Effector memory CD8-positive, alpha-beta T cell (primary cell): ENCODE results near the gene LMNB1.
A peak's percentile ranks its signal among the peaks of the same experiment; 100 is the strongest.
"Not testable (repeated sequence)": the region's sequence is repeated elsewhere in the genome, so short reads cannot be mapped to it uniquely, and the experiment has no call there.

Experiments
- ATAC-seq: fragments of 150-1000 bp; cut with Tn5 transposase; replicated peaks from 2 replicates; pipeline ENCODE4 v1.10.0; 2021; ENCODE audit warnings: mild to moderate bottlenecking, moderate library complexity
- DNase-seq, 3 experiments: peaks; one replicate each; pipeline ENCODE4 v3.0.0; 2021
- H3K27ac Mint-ChIP-seq, 2 donors: one replicate each; pipeline ENCODE4 v1.8.0; 2022; ENCODE audit warnings: mild to moderate bottlenecking in 2 of 2, mixed read lengths in 2 of 2, moderate library complexity in 2 of 2
- H3K27me3 Mint-ChIP-seq, 2 donors: one replicate each; pipeline ENCODE4 v1.8.0; 2022; ENCODE audit warnings: mixed read lengths in 2 of 2
- H3K36me3 Mint-ChIP-seq: one replicate; pipeline ENCODE4 v1.8.0; 2022; ENCODE audit warnings: mild to moderate bottlenecking, moderate library complexity, mixed read lengths; ENCODE audit not compliant: insufficient read depth
- H3K4me1 Mint-ChIP-seq, 2 donors: one replicate each; pipeline ENCODE4 v1.8.0; 2022; ENCODE audit warnings: low read depth in 2 of 2, mixed read lengths in 2 of 2
- H3K4me3 Mint-ChIP-seq, 2 donors: one replicate each; pipeline ENCODE4 v1.8.0; 2022; ENCODE audit warnings: mild to moderate bottlenecking in 2 of 2, mixed read lengths in 2 of 2, moderate library complexity in 2 of 2
- H3K9me3 Mint-ChIP-seq, 2 donors: one replicate each; pipeline ENCODE4 v1.8.0; 2022; ENCODE audit warnings: mixed read lengths in 2 of 2

The LMNB1 gene

DNA sequence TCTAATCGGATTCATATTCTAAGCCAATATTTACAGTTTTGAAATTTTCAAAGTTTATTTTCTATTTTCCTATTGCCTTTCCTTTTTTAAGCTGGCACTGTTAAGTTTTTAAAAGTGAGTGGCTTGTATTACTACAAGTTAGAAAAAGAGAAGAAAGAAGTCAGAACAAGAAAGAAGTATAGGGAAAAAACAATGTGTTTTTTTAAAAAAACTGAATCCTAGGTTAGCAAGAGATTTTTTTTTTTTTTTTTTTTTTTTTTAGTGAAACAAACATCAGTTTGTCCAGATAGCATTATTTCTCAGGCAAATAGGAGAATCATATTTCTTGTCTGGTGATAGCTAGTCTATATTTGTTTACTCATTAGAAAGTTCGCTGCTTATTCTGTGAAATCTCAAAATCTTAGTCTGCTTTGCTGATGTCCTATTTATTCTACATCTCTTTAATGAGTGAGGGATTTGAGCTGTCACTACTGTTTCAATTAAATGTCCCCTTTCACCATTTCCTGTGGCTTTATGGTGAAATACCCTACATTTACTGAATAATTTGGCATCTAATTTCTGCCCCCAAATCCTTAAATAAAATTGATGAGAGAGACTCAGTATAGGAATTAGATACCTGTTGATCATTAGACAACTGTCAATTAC lies 19.1 kb upstream of the LMNB1 start:
- Mint-ChIP-seq H3K4me1 (peaks cover 11 to 18% of the 10 kb centered on the region in 2 donors), H3K36me3 (peaks cover 6% of the 10 kb centered on the region), H3K27me3 (no peaks in the 10 kb centered on the region), H3K9me3 (no peaks in the 10 kb centered on the region), H3K27ac (peak overlapping the region in 1 of 2 donors; percentile 12), H3K4me3 (peak overlapping the region; percentile 49 to 77)
- ATAC-seq (no peak), DNase-seq (no peak)

- Mint-ChIP-seq H3K36me3 (peaks cover 11% of the 10 kb centered on the region), H3K27me3 (no peaks in the 10 kb centered on the region), H3K9me3 (no peaks in the 10 kb centered on the region), H3K4me1 (peaks cover 6 to 10% of the 10 kb centered on the region in 2 donors), H3K27ac (no peak overlapping the region), H3K4me3 (peak overlapping the region; percentile 38 to 46)
- DNase-seq (no peak), ATAC-seq (no peak)
These were observed 13.6 kb upstream of the LMNB1 start for GRCh38 chr5:126763371-126763770.

DNA sequence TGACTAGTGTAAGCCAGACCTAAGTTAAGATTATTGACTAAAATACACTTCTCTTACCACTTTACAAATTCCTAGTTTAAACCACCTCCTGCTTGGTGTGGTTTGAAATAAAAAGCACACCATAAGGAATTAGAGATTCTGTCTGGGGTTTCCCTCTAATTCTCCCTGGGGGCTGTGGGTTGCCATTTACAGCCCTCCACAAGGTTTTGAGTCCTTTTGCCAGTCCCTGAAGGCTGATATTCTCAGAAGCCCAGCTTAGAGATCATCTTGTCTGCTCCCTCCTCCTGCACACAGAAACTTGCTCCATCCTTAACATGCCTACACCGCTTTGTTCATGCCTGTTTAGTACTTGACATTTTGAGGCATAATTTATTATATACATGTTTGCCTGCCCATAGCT lies 7.2 kb upstream of the LMNB1 start:
- no peaks in the 10 kb centered on the region for H3K9me3 Mint-ChIP-seq
- H3K4me3 Mint-ChIP-seq = no peak overlapping the region
- no peaks in the 10 kb centered on the region for H3K4me1 Mint-ChIP-seq
- no peaks in the 10 kb centered on the region for H3K36me3 Mint-ChIP-seq
- no peaks in the 10 kb centered on the region for H3K27me3 Mint-ChIP-seq
- H3K27ac Mint-ChIP-seq = no peak overlapping the region
- ATAC-seq (no peak), DNase-seq (no peak)

DNA sequence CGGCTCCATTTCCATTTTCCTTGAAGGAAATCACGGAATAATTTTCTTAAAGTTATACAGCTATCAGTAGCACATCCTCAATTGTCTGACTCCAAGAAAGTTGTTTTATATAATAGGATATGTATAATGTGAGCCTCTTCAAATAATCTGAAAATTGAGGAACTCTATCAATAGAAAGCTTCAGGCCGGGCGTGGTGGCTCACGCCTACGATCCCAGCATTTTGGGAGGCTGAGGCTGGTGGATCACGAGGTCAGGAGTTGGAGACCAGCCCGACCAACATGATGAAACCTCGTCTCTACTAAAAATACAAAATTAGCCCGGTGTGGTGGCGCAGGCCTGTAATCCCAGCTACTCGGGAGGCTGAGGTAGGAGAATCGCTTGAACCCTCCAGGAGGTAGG lies 3.4 kb upstream of the LMNB1 start:
- not testable (repeated sequence) for H3K27me3 Mint-ChIP-seq, H3K9me3 Mint-ChIP-seq, H3K4me3 Mint-ChIP-seq, H3K27ac Mint-ChIP-seq, DNase-seq, H3K4me1 Mint-ChIP-seq, ATAC-seq
- peaks cover 16% of the 10 kb centered on the region for H3K36me3 Mint-ChIP-seq

- H3K9me3 Mint-ChIP-seq, ATAC-seq, H3K27ac Mint-ChIP-seq, H3K27me3 Mint-ChIP-seq, DNase-seq, H3K4me3 Mint-ChIP-seq: not testable (repeated sequence)
- Mint-ChIP-seq H3K36me3 (peaks cover 26% of the 10 kb centered on the region), H3K4me1 (peaks cover 14 to 19% of the 10 kb centered on the region in 2 donors)
These were observed 2.3 kb upstream of the LMNB1 start for GRCh38 chr5:126774595-126774994.

DNA sequence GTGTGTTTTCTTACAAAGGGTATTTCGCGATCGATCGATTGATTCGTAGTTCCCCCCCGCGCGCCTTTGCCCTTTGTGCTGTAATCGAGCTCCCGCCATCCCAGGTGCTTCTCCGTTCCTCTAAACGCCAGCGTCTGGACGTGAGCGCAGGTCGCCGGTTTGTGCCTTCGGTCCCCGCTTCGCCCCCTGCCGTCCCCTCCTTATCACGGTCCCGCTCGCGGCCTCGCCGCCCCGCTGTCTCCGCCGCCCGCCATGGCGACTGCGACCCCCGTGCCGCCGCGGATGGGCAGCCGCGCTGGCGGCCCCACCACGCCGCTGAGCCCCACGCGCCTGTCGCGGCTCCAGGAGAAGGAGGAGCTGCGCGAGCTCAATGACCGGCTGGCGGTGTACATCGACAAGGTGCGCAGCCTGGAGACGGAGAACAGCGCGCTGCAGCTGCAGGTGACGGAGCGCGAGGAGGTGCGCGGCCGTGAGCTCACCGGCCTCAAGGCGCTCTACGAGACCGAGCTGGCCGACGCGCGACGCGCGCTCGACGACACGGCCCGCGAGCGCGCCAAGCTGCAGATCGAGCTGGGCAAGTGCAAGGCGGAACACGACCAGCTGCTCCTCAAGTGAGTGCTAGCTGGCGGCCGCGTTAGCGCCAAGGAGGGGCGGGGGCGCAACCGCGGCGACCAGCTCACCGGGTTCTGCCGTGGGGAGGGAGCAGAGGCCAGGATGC lies 480 bp downstream of the LMNB1 start:
- peaks cover 17 to 31% of the 10 kb centered on the region in 2 donors for H3K4me1 Mint-ChIP-seq
- peak; percentile 51 to 63 (median 58) for DNase-seq
- H3K9me3 Mint-ChIP-seq = no peaks in the 10 kb centered on the region
- no peaks in the 10 kb centered on the region for H3K27me3 Mint-ChIP-seq
- H3K27ac Mint-ChIP-seq = peak overlapping the region; percentile 98
- peak overlapping the region; percentile 97 to 98 for H3K4me3 Mint-ChIP-seq
- H3K36me3 Mint-ChIP-seq = peaks cover 27% of the 10 kb centered on the region
- peak; percentile 39 for ATAC-seq

DNA sequence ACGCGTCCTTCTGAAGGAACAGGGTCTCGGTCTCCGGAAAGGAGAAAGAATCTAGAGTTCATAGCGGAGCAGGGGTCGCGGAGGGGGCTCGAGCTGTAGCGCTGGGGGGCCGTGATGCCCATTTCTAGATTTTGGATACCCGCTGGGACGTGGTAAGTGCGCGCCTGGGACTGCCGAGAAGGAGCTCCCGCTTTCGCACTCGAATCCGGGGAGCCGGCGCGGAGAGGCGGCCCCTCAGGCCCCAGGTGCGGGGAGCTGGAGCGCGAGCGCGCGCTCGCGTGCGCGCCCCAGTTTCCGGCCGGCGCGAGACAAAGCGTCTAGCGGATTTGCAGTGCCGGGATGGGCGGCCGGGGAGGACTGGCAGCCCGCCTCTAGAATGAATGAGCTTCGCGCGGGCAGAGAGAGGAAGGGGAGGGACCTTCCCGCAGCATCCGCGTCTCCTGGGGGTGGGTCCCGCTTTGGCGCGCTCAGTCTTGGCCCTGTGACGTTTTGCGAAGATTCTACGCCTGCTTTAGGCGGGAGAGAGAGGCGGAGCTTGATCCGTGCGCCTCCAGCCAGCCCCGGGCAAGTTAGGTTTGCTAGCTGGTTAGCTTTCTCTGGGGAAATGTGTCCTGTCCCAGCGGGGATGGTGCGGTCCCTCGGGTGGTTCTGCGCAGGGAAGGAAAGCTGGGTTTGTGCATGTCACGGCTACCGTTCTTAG lies 1.2 kb downstream of the LMNB1 start:
- Mint-ChIP-seq H3K4me1 (peaks cover 17 to 31% of the 10 kb centered on the region in 2 donors), H3K4me3 (peak overlapping the region; percentile 97 to 98), H3K27ac (peak overlapping the region; percentile 98), H3K36me3 (peaks cover 27% of the 10 kb centered on the region), H3K9me3 (no peaks in the 10 kb centered on the region), H3K27me3 (no peaks in the 10 kb centered on the region)
- DNase-seq (peak; percentile 87 to 88 (median 88)), ATAC-seq (peak; percentile 73)

DNA sequence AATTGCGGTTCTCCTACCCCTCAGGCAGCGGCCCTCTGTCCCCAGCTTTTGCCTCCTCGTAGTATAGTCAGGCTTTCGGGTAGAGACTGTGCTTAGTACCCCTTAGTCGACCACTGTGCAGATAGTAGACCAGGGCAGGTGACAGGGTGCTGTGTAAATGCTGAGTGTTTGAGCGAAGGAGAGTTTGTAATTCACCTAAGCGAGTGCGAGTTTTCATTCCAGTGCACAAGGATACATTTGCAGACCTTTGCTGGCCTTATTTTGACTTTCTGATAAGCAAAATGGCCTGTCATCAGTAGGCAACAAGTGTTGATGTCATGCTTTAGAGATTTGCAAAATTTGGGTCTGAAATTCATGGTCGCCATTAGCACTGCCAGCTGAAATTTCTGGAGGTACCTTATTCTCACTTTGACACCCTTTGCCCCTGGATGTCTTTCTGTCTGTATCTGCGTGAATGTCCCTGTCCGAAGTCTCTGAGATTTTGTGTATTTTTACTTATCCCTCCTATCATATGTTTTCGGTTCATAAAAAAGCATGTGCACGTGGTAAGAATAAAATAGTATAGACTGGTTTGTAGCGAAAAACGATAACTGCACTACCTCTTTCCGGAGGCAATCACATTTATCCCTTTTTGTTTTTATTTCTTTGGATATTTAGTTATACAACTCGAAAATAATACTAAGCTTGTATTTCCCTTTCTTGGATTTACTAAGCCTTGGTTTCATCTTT lies 1.9 kb downstream of the LMNB1 start:
- H3K27ac Mint-ChIP-seq = peak overlapping the region; percentile 98
- no peak for DNase-seq
- no peaks in the 10 kb centered on the region for H3K9me3 Mint-ChIP-seq
- peaks cover 27% of the 10 kb centered on the region for H3K36me3 Mint-ChIP-seq
- ATAC-seq = peak; percentile 1
- peak overlapping the region; percentile 97 to 98 for H3K4me3 Mint-ChIP-seq
- no peaks in the 10 kb centered on the region for H3K27me3 Mint-ChIP-seq
- peaks cover 17 to 31% of the 10 kb centered on the region in 2 donors for H3K4me1 Mint-ChIP-seq

GRCh38 chr5:126780165-126780827 lies 3.4 kb downstream of the LMNB1 start:
- peak overlapping the region; percentile 97 to 98 for H3K4me3 Mint-ChIP-seq
- no peaks in the 10 kb centered on the region for H3K9me3 Mint-ChIP-seq
- ATAC-seq (no peak), DNase-seq (peak; percentile 39 to 45 (median 42))
- H3K27ac Mint-ChIP-seq = peak overlapping the region; percentile 98
- peaks cover 17 to 31% of the 10 kb centered on the region in 2 donors for H3K4me1 Mint-ChIP-seq
- H3K27me3 Mint-ChIP-seq = no peaks in the 10 kb centered on the region
- peaks cover 27% of the 10 kb centered on the region for H3K36me3 Mint-ChIP-seq

- H3K27ac Mint-ChIP-seq = peak overlapping the region in 1 of 2 donors; percentile 2
- H3K27me3 Mint-ChIP-seq, H3K36me3 Mint-ChIP-seq, DNase-seq, H3K9me3 Mint-ChIP-seq, ATAC-seq, H3K4me3 Mint-ChIP-seq: not testable (repeated sequence)
- peaks cover 21 to 22% of the 10 kb centered on the region in 2 donors for H3K4me1 Mint-ChIP-seq
These were observed 11.5 kb downstream of the LMNB1 start for GRCh38 chr5:126788409-126788808.

GRCh38 chr5:126793097-126793496 lies 16.2 kb downstream of the LMNB1 start:
- ATAC-seq (no peak), DNase-seq (no peak)
- no peaks in the 10 kb centered on the region for H3K36me3 Mint-ChIP-seq
- H3K27ac Mint-ChIP-seq = peak overlapping the region; percentile 38 to 51
- H3K4me1 Mint-ChIP-seq = peaks cover 24 to 26% of the 10 kb centered on the region in 2 donors
- no peaks in the 10 kb centered on the region for H3K27me3 Mint-ChIP-seq
- peak overlapping the region in 1 of 2 donors; percentile 8 for H3K4me3 Mint-ChIP-seq
- H3K9me3 Mint-ChIP-seq = no peaks in the 10 kb centered on the region

DNA sequence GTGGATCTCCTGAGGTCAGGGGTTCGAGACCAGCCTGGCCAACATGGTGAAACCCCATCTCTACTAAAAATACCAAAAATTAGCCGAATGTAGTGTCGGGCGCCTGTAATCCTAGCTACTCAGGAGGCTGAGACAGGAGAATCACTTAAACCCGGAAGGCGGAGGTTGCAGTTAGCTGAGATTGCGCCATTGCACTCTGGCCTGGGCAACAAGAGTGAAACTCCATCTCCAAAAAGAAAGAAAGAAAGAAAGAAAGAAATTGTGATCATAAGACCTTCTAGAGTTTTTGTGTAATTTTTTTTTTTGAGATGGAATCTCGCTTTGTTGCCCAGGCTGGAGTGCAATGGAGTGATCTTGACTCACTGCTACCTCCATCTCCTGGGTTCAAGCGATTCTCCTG lies 16.7 kb downstream of the LMNB1 start:
- not testable (repeated sequence) for H3K9me3 Mint-ChIP-seq, DNase-seq, ATAC-seq, H3K36me3 Mint-ChIP-seq, H3K27me3 Mint-ChIP-seq
- Mint-ChIP-seq H3K27ac (peak overlapping the region in 1 of 2 donors; percentile 51), H3K4me1 (peaks cover 20% of the 10 kb centered on the region in 2 donors), H3K4me3 (peak overlapping the region in 1 of 2 donors; percentile 8)
